ENCODE results near the gene XAB2. TPM values are rescaled to one million over a fixed set of nuclear protein-coding genes. Genes with fewer than 3 reads are reported as not detected.
A peak's percentile ranks its signal among the peaks of the same experiment; 100 is the strongest.

Gene XAB2
- total and polyA plus RNA-seq, 2 experiments from 2014 or later = 19.9 to 24.5 TPM

- H4K20me1 ChIP-seq (ENCODE audit: insufficient read depth, poor library complexity, severe bottlenecking) = no peaks in the 10 kb centered on the region
- TF ChIP-seq EZH2phosphoT487 (IDR thresholded peaks at IDR 0.05; ENCODE audit: low read depth, severe bottlenecking, unreplicated experiment) (no peak), EZH2 (IDR thresholded peaks at IDR 0.05; ENCODE audit: borderline replicate concordance) (no peak)
- TF ChIP-seq, protein P1, sequence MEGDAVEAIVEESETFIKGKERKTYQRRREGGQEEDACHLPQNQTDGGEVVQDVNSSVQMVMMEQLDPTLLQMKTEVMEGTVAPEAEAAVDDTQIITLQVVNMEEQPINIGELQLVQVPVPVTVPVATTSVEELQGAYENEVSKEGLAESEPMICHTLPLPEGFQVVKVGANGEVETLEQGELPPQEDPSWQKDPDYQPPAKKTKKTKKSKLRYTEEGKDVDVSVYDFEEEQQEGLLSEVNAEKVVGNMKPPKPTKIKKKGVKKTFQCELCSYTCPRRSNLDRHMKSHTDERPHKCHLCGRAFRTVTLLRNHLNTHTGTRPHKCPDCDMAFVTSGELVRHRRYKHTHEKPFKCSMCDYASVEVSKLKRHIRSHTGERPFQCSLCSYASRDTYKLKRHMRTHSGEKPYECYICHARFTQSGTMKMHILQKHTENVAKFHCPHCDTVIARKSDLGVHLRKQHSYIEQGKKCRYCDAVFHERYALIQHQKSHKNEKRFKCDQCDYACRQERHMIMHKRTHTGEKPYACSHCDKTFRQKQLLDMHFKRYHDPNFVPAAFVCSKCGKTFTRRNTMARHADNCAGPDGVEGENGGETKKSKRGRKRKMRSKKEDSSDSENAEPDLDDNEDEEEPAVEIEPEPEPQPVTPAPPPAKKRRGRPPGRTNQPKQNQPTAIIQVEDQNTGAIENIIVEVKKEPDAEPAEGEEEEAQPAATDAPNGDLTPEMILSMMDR (IDR thresholded peaks at IDR 0.05; ENCODE audit: poor library complexity) = no peak
- H3K79me2 ChIP-seq = no peaks in the 10 kb centered on the region
- H3K9me2 ChIP-seq (replicated peaks; ENCODE audit: insufficient read depth) = no peaks in the 10 kb centered on the region
- WGBS (ENCODE audit: low lambda C conversion rate, missing lambda C conversion rate) = 85% methylated on average over 8 of the region's 8 CpGs
- no peaks in the 10 kb centered on the region for H3K27me3 ChIP-seq
- no peaks in the 10 kb centered on the region for H3K4me1 ChIP-seq (ENCODE audit: insufficient read depth)
- no peak for DNase-seq (ENCODE audit: low spot score)
- no peak overlapping the region for H3K4me3 ChIP-seq
- no peaks in the 10 kb centered on the region for H3K9me3 ChIP-seq (ENCODE audit: low read depth)
- no peak overlapping the region for H2AFZ ChIP-seq
- H3K4me2 ChIP-seq = no peak overlapping the region
- H3K36me3 ChIP-seq (replicated peaks; ENCODE audit: insufficient read depth, low read depth) = no peaks in the 10 kb centered on the region
- no peak overlapping the region for H3K27ac ChIP-seq
Measured at GRCh38 chr19:7655581-7655980, 26.2 kb upstream of the XAB2 start.

GRCh38 chr19:7654401-7654800 lies 25.1 kb upstream of the XAB2 start:
- WGBS (ENCODE audit: low lambda C conversion rate, missing lambda C conversion rate) = 67% methylated on average over 8 of the region's 8 CpGs
- H3K27me3 ChIP-seq = no peaks in the 10 kb centered on the region
- TF ChIP-seq EZH2 (IDR thresholded peaks at IDR 0.05; ENCODE audit: borderline replicate concordance) = no peak
- TF ChIP-seq, protein P1 (IDR thresholded peaks at IDR 0.05; ENCODE audit: poor library complexity) = no peak
- TF ChIP-seq EZH2phosphoT487 (IDR thresholded peaks at IDR 0.05; ENCODE audit: low read depth, severe bottlenecking, unreplicated experiment) = no peak
- H3K4me1 ChIP-seq (ENCODE audit: insufficient read depth) = no peaks in the 10 kb centered on the region
- H3K9me2 ChIP-seq (replicated peaks; ENCODE audit: insufficient read depth) = no peaks in the 10 kb centered on the region
- H3K4me2 ChIP-seq = no peak overlapping the region
- H2AFZ ChIP-seq = no peak overlapping the region
- no peaks in the 10 kb centered on the region for H3K36me3 ChIP-seq (replicated peaks; ENCODE audit: insufficient read depth, low read depth)
- DNase-seq (ENCODE audit: low spot score) = no peak
- H3K27ac ChIP-seq = no peak overlapping the region
- H3K79me2 ChIP-seq = no peaks in the 10 kb centered on the region
- no peak overlapping the region for H3K4me3 ChIP-seq
- H3K9me3 ChIP-seq (ENCODE audit: low read depth) = no peaks in the 10 kb centered on the region
- no peaks in the 10 kb centered on the region for H4K20me1 ChIP-seq (ENCODE audit: insufficient read depth, poor library complexity, severe bottlenecking)

- no peaks in the 10 kb centered on the region for H3K27me3 ChIP-seq
- H3K79me2 ChIP-seq = no peaks in the 10 kb centered on the region
- H3K4me2 ChIP-seq = peak overlapping the region; percentile 77
- H3K27ac ChIP-seq = peak overlapping the region; percentile 41
- no peak overlapping the region for H3K4me3 ChIP-seq
- no peaks in the 10 kb centered on the region for H3K36me3 ChIP-seq (replicated peaks; ENCODE audit: insufficient read depth, low read depth)
- peak overlapping the region; percentile 54 for H2AFZ ChIP-seq
- no peaks in the 10 kb centered on the region for H3K4me1 ChIP-seq (ENCODE audit: insufficient read depth)
- no peaks in the 10 kb centered on the region for H3K9me3 ChIP-seq (ENCODE audit: low read depth)
- TF ChIP-seq EZH2 (IDR thresholded peaks at IDR 0.05; ENCODE audit: borderline replicate concordance) (no peak), EZH2phosphoT487 (IDR thresholded peaks at IDR 0.05; ENCODE audit: low read depth, severe bottlenecking, unreplicated experiment) (no peak)
- TF ChIP-seq, protein P1 (IDR thresholded peaks at IDR 0.05; ENCODE audit: poor library complexity) = peak; percentile 95
- H3K9me2 ChIP-seq (replicated peaks; ENCODE audit: insufficient read depth) = no peaks in the 10 kb centered on the region
- 7% methylated on average over 28 of the region's 28 CpGs for WGBS (ENCODE audit: low lambda C conversion rate, missing lambda C conversion rate)
- no peaks in the 10 kb centered on the region for H4K20me1 ChIP-seq (ENCODE audit: insufficient read depth, poor library complexity, severe bottlenecking)
- peak; percentile 87 for DNase-seq (ENCODE audit: low spot score)
Measured at GRCh38 chr19:7652061-7652641, 22.8 kb upstream of the XAB2 start.
